T follicular helper cell (primary cell): ENCODE data around the gene C1QTNF8.
"Not testable (repeated sequence)": the region's sequence is repeated elsewhere in the genome, so short reads cannot be mapped to it uniquely, and the experiment has no call there.

Experiments
- DNase-seq: peaks from one replicate; pipeline ENCODE4 v3.0.0-alpha.2; 2020; ENCODE audit warnings: low read depth

The C1QTNF8 gene

GRCh38 chr16:1093284-1094123, 2.5 kb downstream of the C1QTNF8 start:
- no peak for DNase-seq

GRCh38 chr16:1092685-1093283, 3.3 kb downstream of the C1QTNF8 start:
- DNase-seq: not testable (repeated sequence)

- DNase-seq: no peak
These were observed 4.0 kb downstream of the C1QTNF8 start for GRCh38 chr16:1091992-1092552.

DNA sequence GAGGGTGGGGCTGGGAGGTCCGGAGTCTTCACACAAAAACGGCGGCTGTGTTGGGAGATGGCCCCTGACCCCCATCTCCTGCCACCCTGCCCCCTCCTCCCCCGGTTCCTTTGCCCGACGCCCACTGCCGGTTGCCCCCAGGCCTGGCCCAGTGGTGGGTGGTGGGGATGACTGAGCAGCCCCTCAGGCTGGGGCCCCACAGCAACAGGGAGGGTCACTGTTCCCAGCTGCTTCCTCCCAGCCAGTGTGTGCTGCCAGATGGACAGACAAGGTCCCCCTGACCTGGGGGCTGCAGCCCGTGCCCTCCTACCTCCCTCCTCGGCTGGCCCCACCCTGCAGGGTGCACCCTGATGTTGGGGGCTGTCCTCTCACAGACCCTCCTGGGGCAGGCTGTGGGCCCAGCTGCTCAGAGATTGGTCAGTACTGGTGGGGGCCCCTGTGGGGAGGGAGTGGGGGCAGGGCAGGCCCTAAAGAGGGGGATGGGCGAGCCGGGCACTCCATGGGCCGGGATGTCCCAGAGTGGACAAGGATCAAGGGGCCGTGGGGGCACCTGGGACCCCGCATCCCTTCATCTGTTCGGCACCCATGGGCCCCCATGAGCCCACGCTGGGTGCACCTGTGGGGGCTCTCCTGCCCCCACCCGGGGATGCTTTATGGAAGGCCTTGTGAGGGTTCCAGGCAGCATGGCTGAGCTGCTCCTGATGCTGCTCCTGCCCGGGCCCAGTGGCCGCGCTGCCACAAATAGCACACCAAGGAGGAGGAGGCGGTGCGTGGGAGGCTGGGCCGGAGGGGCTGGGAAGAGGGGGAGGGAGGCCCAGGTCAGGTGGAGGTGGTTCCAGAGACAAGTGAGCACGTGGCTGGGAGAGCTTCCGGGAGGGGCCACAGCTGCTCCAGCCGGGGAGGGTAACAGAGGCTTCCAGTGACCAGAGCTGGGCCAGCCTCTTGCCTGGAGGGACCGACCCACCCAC, 5.1 kb downstream of the C1QTNF8 start:
- DNase-seq: no peak

GRCh38 chr16:1089822-1090619, 6.0 kb downstream of the C1QTNF8 start:
- DNase-seq: no peak

DNA sequence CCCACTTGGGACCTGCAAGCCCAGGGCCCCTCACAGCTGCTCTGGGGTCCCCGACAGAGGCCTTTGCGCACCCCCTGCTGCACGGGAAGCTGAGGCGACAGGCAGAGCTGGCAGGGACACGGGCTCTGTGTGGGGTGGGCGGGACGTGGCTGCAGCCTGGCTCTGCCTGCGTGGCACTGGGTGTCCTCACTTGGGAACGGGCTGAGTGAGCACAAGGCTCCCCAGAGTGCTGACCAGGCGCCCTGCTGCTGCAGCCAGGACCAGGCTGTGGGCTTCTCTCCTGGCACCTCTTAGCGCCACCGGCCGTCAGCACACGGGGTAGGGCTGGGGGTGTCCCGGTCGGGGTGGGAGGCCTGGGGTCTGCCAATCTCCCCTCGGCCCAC, 6.6 kb downstream of the C1QTNF8 start:
- no peak for DNase-seq

DNA sequence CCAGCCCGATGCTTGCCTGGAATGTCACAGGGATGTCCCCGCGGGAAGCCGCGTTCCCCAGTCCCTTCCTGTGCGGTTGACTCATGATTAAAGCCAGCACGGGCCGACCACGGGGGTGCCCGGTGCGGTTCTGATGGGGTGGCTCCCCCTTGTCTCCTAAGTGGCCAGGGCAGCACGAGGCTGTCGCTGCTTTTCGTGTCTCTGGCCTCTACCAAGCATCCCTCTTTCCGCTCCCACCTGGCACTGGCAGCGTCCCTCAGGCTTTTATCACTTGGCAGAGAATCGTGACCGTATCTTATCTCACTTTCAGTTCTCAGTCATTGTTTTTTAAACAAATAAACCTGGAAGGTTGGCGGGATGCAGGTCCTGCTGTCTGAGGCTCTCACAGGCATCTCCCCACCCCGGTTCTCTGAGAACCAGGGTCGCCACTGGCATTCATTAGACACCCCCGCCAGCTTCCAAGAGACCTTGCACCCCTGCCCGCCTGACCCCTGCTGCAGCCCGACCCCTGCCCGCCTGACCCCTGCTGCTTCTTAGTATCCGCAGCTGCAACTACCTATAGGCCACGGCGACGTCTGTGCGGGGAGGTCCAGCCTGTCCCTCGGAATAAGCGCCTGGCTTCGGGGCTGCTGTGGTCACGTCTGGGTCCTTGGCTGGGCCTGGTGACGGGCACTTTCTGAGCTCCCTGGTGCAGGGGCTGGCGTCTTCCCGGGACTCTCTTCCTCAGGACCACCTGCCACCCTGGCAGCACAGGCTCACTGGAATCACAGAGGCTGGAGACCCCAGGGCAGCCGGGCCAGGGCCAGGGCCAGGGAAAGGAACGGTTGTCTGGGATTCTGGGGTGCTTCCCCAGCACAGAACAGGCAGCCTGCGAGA, 7.5 kb downstream of the C1QTNF8 start:
- no peak for DNase-seq

GRCh38 chr16:1086443-1086842, 9.6 kb downstream of the C1QTNF8 start:
- not testable (repeated sequence) for DNase-seq

- no peak for DNase-seq
These were observed 11.1 kb downstream of the C1QTNF8 start for GRCh38 chr16:1084971-1085370.

DNA sequence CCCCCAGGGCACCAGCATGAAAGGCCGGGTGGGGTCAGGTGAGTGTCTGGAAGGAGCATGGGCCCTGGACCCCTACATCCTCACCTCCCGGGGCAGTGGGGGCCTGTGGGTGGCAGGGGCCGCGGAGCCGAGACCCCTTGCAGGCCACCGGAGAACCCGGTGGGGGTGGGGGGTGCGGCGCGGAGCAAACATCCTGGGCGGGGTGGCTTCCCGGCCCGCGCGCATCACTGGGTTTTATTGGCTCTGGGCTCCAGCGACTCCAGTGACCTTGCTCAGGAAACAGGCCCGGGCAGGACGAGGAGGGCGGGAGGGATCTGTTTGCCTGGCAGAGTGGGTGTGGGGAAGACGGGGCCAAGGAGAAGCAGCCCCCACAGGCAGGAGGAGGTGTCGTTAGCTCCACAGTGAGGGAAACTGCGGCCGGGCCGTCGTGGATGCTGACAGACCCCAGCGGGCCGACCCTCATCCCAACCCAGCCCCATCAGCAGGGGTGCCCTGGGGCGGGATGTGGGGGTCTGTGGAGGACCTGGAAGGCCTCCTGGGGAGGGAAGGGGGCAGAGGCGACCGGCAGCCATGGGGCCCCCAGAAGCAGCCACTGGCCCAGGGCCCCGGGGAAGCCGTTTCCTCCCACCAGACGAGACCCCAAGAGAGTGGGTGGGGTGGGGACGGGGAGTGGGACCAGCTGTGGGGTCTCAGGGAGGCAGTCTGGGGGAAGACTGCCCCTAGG, 12.9 kb downstream of the C1QTNF8 start:
- DNase-seq: no peak

- DNase-seq: no peak
These were observed 13.6 kb downstream of the C1QTNF8 start for GRCh38 chr16:1082266-1082951.

GRCh38 chr16:1081734-1082265, 14.2 kb downstream of the C1QTNF8 start:
- DNase-seq: no peak

GRCh38 chr16:1080801-1081733, 15.0 kb downstream of the C1QTNF8 start:
- no peak for DNase-seq

- DNase-seq: no peak
These were observed 16.1 kb downstream of the C1QTNF8 start for GRCh38 chr16:1079786-1080525.

DNA sequence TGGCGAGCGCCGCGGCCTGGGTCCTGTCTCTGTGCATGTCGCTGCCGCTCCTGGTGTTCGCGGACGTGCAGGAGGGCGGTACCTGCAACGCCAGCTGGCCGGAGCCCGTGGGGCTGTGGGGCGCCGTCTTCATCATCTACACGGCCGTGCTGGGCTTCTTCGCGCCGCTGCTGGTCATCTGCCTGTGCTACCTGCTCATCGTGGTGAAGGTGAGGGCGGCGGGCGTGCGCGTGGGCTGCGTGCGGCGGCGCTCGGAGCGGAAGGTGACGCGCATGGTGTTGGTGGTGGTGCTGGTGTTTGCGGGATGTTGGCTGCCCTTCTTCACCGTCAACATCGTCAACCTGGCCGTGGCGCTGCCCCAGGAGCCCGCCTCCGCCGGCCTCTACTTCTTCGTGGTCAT, 16.7 kb downstream of the C1QTNF8 start:
- DNase-seq: no peak

- DNase-seq: no peak
These were observed 17.4 kb downstream of the C1QTNF8 start for GRCh38 chr16:1078579-1079021.
